A204.1 (cell line): ENCODE measurements around the gene CUL1.

Source experiments
- FAIRE-seq: peaks from 2 replicates; lab custom pipeline; 2012; peaks lifted over from hg19 to GRCh38; lab: Jason Lieb, UNC

The CUL1 gene

DNA sequence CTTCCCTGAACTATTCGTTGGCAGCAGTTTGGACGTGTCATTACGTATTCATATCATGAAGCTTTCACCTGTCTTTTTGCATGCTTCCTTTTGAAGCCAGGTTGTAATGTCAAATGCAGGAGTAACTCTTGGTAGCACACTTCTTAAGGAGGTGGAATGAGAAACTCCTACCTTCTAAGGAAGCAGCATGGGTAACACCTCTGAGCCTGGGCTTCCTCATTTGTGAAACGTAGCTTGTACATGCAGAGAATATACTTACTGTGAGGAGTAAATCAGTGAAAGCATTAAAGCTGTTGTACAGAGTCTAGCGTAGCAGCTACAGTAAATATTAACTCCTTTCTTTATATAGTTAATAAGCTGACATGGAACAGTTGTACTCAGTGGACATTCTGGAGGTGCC is 21.1 kb downstream of the CUL1 start:
- FAIRE-seq: no peak

GRCh38 chr7:148720472-148720871 is 21.8 kb downstream of the CUL1 start:
- no peak for FAIRE-seq

GRCh38 chr7:148721390-148721789 is 22.7 kb downstream of the CUL1 start:
- FAIRE-seq: no peak

DNA sequence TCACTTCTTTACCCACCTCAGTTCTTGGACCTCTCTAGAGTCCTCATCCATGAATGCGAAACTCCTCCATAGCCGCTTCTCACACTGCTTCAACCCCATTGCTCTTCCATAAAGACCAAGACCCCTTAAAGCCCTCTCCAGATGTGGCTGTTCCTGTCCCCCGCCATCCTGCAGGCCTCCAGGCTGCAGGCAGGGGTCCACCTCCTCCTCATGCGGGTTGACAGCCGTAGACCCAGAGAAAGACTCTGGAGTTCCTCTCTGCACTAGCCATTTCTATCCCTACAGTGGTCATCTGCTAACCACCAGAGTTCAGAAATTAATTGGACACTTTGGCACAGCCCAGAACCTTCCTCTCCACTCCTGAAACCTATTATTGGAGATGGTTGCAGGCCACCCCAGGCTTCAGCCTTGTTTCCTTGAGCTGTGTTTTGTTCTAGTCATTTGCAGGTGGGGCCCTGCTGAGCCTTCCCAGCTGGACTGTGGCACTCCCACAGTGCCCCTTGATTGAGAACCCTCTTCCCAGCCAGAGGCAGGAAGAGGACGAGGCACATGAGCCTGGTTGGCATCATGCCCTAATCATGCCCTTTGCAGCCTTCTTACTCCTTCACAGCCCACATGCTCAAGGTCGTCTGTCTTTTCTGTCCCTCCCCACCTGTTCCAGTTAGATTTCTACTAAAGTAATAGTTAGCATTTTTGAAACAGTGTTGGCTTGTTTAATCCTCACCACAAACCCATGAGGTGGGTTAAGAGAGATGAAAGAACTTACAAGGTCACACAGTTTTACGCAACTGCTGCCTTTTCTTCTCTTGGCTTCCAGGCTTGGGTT is 23.9 kb downstream of the CUL1 start:
- FAIRE-seq: no peak

GRCh38 chr7:148723166-148723559 is 24.5 kb downstream of the CUL1 start:
- no peak for FAIRE-seq

DNA sequence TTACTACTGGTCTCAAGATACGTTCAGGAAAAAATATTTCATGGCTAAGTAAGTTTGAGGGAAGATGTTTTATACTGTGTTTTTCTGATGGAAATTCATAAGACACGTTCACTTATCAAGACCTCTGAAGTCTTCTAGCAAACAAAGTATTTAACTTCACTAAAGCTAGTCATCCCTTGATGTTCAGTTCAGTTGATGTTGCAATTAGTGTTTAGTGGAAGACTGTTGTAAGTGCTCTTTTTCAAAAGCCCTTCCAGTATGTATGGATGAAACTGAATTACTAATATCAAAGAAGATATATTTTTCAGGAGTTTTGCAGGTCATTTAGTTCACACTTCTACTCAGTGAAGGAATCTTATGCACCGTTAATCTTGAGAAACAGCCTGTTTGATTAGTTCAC is 25.1 kb downstream of the CUL1 start:
- FAIRE-seq: no peak

DNA sequence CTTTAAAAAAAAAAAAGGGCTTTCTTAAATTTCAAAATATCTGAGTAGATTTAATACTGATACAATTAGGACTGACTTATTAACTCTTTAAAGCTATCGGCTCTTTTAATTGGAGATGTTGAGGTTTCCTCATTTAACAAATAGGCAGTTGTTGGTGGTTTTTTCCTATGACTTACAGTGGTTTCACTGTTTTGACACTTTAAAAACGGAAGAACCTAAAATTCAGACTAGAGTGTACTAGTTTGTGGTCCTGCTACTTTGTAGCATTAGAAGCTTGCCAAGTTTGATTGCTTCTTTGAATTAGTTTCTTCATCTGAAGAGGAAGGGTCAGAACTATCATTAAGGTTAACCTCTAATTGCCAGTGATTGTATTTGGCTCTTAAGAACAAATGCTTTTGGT is 27.7 kb downstream of the CUL1 start:
- no peak for FAIRE-seq

GRCh38 chr7:148727501-148728278 is 29.0 kb downstream of the CUL1 start:
- no peak for FAIRE-seq

DNA sequence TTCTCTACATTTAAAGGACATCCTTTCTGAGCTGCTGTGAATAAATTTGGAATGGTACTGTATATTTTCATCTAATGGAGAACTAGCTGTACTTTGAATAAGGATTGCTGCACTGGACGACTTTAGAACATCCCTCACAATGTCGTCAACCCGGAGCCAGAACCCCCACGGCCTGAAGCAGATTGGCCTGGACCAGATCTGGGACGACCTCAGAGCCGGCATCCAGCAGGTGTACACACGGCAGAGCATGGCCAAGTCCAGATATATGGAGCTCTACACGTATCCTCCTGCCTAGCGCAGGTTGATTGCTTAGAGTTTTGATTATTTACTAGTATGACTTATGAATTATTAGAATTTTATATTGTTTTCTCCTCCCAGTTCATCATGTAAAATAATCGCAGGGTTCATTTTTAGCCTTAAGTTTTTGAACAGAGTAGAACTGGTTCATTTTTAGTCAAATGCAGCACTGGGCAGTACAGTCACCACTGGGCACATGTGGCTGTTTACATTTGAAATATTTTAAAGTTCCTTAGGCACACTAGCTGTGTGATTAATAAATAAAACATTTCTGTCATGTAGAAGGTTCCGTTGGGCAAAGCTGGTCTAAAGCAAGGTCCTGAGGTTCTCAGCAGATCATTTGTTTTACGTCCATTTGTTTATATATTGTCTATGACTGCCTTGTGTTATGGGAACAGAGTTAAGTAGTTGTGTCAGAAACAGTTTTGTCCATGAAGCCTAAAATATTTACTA is 31.5 kb downstream of the CUL1 start:
- no peak for FAIRE-seq

DNA sequence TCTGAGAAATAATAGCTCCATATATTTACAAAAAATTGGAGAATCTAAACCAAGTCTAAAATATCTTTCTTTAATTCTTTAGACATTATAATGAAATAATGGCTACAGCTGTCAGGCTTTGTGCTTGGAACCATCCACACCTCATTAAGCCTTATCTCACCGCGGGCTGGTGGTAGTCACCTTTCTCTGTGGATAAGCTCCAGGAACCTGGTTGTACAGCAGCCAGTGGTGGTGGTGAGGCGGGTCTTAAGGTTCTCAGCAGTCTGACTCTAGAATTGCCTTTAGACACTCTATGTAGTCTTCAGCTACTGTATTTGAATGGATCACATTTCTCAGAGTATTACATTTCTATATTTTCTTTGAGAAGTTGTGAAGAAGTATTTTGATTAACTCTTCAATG is 34.2 kb downstream of the CUL1 start:
- no peak for FAIRE-seq

DNA sequence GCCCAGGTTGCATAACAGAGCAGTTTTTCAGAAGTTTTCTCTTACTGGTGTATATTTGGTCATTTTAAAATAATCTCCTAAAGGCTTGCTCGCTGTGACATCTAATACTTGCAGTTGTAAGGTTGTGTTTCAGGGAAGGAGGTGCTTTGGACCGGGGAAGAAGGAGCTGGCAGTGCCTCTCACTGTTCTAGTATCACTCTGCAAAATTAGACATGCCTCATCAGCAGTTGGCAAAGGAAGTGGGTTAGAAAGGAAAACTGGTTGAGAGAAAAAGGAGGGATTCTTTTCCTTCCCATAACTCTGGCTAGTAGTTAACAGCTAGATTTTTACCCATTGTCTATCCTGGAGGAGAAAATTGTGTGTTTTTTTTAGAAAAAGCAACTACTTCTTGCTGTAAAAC is 34.8 kb downstream of the CUL1 start:
- no peak for FAIRE-seq

DNA sequence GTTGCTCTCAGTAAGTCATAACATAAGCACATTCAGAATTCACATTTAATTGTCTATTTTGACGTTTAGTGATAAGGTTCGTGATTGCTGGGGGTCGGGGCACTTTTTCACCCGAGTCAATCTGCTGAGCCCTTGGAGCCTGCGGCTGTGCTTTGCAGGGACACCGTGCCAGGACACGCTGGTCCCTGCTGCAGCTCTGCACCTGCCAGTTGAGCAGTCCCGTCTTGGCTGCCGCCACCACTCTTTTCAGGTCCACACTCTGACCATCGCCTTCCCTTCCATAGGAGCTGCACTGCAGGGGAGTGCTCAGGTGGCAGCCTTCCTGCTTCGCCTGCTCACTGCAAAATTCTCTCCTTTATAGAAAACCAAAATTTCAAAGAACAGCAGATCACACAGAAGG is 36.4 kb downstream of the CUL1 start:
- FAIRE-seq: no peak

- FAIRE-seq: no peak
Measured at GRCh38 chr7:148735967-148736366, 37.3 kb downstream of the CUL1 start.

GRCh38 chr7:148738737-148739535 is 40.2 kb downstream of the CUL1 start:
- FAIRE-seq: no peak

DNA sequence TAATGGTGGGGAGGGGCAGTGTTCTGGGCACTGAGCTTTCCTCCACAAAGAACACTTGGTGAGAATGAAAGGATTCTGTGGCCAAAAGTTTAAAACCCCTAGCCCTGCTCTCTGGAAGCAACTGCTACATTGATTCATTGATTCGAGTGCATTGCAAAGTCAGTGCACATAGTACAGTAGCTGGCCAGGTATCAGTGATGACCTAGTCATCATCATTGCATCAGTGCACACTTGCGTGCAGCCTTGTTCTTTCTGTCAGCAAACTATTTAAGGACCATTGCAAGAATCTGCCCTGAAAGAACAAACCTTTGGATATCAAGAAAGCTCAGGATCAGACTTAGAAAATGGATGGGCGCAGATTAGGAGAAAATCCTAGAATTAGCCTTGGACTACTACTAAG is 47.4 kb downstream of the CUL1 start:
- no peak for FAIRE-seq

- no peak for FAIRE-seq
Measured at GRCh38 chr7:148747274-148747673, 48.6 kb downstream of the CUL1 start.

DNA sequence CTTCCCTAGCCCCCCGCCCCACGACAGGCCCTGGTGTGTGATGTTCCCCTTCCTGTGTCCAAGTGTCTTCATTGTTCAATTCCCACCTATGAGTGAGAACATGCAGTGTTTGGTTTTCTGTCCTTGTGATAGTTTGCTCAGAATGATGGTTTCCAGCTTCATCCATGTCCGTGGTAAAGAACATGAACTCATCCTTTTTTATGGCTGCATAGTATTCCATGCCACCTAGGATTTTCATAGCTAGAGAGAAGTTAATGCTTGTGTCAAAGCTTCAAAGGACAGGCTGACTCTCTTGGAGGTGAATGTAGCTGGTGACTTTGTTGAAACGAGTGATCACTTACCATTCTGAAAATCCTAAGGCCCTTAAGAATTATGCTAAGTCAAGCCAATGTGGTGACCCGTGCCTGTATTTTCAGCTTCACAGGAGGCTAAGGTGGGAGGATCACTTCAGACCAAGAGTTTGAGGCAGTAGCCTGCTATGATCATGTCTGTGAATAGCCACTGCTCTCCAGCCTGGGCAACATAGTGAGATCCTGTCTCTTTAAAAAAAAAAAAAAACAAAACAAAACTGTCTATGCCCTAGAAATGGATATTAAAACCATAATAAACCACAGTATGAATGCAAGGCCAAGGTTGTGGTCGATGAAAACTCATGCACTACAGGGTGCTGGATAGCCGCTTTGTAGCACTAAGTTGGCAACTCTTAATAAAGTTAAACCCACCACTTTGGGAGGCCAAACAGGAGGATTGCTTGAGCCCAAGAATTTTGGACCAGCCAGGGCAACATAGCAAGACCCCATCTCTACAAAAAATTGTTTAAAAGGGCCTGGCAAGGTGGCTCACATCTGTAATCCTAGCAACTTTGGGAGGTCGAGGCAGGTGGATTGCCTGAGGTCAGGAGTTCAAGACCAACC is 52.0 kb downstream of the CUL1 start:
- no peak for FAIRE-seq

DNA sequence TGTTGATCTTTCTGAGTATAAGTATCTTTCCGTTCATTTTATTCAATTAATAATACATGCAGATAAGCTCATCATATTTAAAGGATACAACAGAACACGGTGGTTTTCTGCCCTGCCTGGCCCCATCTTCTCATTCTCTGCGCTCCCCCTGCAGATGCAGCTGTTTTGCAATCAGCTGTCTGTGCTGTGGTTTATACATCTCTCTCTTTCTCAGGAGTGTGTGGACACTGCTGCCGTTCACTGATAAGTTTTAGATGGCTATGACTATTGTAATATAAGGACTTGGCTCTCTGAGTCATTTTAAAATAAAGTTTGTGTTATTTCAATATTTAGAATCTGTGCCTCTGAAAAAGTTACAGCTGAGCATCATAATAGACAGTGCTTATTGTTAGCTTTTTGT is 54.5 kb downstream of the CUL1 start:
- no peak for FAIRE-seq

GRCh38 chr7:148754912-148755311 is 56.2 kb downstream of the CUL1 start:
- no peak for FAIRE-seq

GRCh38 chr7:148761499-148762278 is 63.0 kb downstream of the CUL1 start:
- no peak for FAIRE-seq
